ENCODE measurements around the gene RNF213.
"Not testable (repeated sequence)": the region's sequence is repeated elsewhere in the genome, so short reads cannot be mapped to it uniquely, and the experiment has no call there.

RNF213 gene

GRCh38 chr17:80272366-80272765 lies 11.7 kb downstream of the RNF213 start:
- DNase-seq = no peak

DNA sequence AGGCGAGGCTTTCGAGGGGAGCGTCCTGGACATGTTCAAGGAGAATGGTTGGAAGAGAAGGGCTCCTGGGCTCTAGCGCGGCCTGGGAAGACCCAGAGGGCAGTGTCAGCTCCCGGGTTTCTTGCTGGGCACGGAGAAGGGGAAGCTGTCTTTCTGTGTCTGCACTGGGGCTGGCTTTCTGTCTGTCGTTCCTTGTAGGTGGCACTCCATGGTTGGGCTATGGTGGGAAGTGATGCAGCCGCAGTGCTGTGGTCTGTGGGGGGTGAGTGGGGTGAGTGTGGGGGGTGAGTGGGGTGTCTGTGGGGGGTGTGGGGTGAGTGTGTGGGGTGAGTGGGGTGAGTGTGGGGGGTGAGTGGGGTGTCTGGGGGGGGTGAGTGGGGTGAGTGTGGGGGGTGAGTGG lies 13.7 kb downstream of the RNF213 start:
- no peak for DNase-seq

DNA sequence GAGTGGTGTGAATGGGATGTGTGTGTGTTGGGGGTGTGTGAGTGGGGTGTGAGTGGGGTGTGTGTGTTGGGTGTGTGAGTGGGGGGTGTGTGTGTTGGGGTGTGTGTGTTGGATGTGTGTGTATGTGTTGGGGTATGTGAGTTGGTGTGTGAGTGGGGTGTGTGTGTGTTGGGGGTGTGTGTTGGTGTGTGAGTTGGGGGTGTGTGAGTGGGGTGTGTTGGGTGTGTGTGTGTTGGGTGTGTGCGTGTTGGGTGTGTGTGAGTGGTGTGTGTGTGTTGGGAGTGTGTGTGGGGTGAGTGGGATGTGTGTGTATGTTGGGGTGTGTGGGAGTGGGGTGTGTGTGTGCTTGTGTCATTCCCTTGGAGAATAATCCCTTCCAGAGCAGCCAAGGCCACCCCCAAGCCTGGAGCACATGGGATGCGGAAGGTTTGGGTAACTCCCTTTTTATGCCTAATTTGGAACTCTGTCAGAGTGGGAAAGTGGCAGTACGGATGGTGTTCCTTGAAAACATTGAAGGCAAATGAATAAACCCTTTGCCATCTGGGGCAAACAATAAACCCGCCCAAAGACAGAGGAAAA lies 14.3 kb downstream of the RNF213 start:
- no peak for DNase-seq

DNA sequence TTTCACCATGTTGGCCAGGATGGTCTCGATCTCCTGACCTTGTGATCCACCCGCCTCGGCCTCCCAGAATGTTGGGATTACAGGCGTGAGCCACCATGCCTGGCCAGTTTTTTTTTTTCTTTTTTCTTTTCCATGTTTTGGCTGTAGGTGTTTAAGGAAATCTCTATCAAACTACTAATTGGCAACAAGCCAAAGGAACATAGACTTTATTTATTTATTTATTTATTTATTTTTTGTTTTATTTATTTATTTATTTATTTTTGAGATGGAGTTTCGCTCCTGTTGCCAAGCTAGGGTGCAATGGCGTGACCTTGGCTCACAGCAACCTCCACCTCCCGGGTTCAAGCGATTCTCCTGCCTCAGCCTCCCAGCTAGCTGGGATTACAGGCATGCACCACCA lies 15.2 kb downstream of the RNF213 start:
- DNase-seq = not testable (repeated sequence)

- DNase-seq = no peak
Measured at GRCh38 chr17:80277751-80278671, 17.4 kb downstream of the RNF213 start.

DNA sequence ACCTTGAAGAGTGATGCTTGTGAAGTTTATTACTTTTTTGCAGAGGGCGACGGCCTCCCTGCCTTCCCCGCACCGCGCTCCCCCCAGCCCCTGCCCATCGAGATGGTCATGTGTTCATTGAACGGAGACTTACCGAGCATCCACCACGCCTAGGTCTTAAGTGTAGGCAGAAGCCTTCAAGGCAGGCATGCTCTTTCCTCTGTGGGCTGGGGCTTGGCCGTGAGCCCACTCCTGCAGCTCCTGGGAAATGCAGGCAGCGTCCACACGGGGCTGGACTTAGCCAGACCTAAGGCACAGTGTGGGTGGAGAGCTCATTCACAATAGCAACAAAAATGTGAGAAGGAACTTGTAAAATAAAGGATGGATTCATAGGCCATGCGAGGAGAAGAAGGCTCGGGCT lies 19.2 kb downstream of the RNF213 start:
- no peak for DNase-seq

GRCh38 chr17:80281516-80281915 lies 20.9 kb downstream of the RNF213 start:
- no peak for DNase-seq

DNA sequence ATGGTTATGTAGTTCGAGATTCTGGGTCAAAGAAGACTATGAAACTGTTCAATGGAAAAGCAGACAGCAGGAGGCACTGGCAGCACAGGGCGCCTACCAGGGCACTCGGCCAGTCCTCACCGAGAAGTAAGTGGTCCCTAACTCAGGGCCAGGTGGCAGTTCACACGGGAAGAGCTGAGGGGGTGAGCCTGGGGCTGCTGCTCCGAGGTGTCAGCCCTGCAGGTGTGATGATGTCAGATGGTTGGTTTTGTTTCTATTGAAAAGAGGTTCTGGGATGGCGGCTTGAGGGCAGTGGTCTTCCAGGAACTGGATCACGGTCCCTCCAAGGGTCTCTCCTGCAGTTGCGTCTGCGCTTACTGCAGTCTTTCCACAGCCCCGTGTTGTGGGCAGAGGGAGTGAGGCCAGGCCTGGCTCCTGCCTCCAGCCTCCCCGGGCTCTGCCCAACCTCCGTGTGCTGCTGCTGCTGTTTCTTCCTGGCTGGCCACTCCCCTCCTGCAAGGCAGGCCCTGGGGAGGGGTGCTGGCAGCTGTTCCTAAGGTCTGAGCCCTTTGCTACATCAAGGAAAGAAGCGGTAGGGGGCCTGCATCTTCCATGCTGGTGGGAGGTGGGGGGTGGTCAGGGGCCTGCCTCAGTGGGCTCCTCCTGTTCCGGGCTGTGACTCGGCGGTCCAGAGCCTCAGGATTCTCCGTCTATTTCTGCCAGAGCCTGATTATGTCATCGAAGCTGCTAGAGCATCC lies 22.6 kb downstream of the RNF213 start:
- DNase-seq = no peak

DNA sequence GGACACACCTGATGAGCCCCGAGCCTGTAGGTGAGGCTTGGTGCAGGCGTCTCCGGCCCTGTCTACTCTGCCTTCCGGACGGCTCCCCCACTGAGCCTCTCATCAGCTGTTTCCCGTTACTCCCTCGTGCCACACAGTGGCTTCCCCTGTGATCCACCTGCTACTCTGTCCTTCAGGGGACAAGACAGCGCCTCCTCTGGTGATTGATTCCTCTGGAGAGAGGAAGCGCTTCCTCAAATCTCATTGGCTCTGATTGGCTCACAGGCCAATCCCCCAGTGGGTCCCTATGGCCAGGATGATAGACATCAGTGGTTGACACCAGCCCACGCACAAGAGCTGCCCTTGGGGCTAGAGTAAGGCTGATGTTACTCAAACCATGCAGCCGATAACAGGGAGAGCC lies 24.0 kb downstream of the RNF213 start:
- no peak for DNase-seq

DNA sequence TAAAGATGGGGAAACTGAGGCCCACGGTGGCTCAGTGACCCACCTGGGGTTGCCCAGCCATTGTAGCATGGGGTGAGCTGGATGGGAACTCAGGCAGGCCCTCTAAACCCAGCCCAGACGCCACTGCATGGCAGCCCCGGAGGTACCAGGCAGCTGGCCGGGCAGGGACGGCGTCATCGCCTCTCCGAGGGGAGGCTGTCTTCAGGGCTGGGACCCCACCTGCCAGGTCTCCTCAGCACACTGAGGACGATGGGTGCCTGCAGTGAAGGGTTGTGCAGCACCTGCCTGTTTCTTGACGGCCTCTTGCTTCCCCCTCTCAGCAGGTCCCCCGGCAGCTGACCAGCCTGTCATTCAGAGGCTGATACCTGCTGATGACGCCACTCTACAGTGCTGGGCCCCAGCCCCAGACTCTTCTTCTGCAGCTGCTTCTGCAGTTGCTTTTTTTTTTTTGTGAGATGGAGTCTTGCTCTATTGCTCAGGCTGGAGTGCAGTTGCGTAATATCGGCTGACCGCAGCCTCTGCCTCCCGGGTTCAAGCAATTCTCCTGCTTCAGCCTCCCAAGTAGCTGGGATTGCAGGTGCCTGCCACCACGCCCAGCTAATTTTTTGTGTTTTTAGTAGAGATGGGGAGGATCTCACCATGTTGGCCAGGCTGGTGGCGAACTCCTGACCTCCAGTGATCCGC lies 24.7 kb downstream of the RNF213 start:
- DNase-seq = no peak

- no peak for DNase-seq
Measured at GRCh38 chr17:80286638-80286960, 25.9 kb downstream of the RNF213 start.

DNA sequence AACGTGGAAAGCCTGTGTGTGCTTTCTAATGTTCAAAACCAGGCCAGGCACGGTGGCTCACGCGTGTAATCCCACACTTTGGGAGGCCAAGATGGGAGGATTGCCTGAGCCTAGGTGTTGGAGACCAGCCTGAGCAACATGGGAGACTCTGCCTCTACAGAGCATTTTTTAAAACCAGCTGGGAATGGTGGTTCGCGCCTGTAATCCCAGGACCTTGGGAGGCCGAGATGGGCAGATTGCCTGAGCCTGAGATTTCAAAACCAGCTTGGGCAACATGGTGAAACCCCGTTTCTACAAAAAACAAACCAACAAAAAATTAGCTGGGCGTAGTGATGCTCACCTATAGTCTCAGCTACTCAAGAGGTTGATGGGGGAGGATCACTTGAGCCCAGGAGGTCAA lies 26.4 kb downstream of the RNF213 start:
- DNase-seq = no peak

DNA sequence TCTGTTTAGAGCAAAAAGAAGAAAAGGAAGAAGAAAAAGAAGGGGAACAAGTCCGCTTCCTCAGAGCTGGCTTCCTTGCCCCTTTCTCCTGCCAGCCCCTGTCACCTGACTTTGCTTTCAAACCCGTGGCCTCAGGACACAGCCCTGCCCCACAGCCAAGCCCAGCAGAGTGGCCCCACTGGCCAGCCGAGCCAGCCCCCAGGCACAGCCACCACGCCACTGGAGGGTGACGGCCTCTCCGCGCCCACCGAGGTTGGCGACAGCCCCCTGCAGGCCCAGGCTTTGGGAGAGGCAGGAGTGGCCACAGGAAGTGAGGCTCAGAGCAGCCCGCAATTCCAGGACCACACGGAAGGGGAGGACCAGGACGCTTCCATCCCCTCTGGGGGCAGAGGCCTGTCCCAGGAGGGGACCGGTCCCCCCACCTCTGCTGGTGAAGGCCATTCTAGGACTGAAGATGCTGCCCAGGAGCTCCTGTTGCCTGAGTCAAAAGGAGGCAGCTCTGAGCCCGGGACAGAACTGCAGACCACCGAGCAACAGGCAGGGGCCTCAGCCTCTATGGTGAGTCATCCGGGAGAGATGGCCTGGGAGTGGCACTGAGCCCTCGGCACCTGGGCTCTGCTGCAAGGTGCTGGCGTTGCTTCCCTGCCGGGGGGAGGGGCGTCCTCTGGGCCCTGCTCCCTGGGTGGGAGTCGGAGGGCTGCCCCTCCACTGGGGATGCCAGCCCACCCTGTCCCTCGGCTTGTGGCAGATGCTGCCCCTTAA lies 27.3 kb downstream of the RNF213 start:
- DNase-seq = no peak

DNA sequence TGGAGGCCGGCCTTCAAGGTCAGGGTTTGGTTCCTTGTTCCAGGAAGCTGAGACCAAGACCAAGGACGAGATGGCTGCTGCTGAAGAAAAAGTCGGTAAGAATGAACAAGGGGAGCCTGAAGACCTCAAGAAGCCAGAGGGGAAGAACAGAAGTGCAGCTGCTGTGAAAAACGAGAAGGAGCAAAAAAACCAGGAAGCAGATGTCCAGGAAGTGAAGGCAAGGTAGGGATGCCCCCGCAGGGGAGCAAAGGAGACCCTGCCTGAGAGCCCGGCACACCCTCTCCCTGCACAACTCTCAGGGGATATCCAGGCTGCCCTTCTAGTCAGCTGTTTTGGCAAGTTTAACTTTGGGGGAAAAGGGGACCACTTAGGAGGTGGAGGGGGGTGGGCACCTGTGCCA lies 29.0 kb downstream of the RNF213 start:
- no peak for DNase-seq

GRCh38 chr17:80290156-80290555 lies 29.5 kb downstream of the RNF213 start:
- DNase-seq = no peak

DNA sequence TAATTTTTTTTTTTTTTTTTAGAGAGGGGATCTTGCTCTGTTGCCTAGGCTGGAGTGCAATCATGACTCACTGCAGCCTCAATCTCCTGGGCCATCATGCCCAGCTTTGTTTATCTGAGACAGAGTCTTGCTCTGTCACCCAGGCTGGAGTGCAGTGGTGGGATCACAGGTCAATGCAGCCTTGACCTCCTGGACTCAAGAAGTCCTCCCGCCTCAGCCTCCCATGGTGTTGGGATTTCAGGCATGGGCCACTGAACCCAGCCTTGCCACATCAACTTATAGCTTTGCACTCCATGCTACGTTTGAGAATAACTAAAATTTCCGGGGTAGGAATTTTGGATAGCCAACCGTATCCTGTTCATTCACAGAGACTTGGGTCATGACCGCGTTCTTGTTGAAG lies 30.6 kb downstream of the RNF213 start:
- DNase-seq = no peak

GRCh38 chr17:80291691-80292487 lies 31.2 kb downstream of the RNF213 start:
- no peak for DNase-seq

- DNase-seq = no peak
Measured at GRCh38 chr17:80292521-80292971, 31.9 kb downstream of the RNF213 start.

- no peak for DNase-seq
Measured at GRCh38 chr17:80294210-80294609, 33.6 kb downstream of the RNF213 start.

GRCh38 chr17:80294653-80295052 lies 34.0 kb downstream of the RNF213 start:
- DNase-seq = no peak

- DNase-seq = no peak
Measured at GRCh38 chr17:80295146-80295545, 34.5 kb downstream of the RNF213 start.

- no peak for DNase-seq
Measured at GRCh38 chr17:80295559-80295958, 34.9 kb downstream of the RNF213 start.

Data from T-helper 9 cell (primary cell).